ENCODE results near the gene CYTH2.

- TF ChIP-seq SMARCC2 (IDR thresholded peaks at IDR 0.05; ENCODE audit: low read depth) (no peak), JUND (IDR thresholded peaks at IDR 0.05; ENCODE audit: borderline replicate concordance, low read depth, low read length) (no peak), JUND (tag; IDR thresholded peaks at IDR 0.05; ENCODE audit: borderline replicate concordance, low read depth, low read length) (no peak), EP300 (IDR thresholded peaks at IDR 0.05; ENCODE audit: low read length) (no peak), CTCF (IDR thresholded peaks at IDR 0.05 in 2 of 3, conservative IDR thresholded peaks at IDR 0.05 in 1 of 3; ENCODE audit: insufficient read depth in 2 of 3, low read depth in 1 of 3, low read length in 3 of 3) (no peak), GABPB2 (CRISPR knock-in tag; conservative IDR thresholded peaks at IDR 0.05) (no peak), POLR2A (conservative IDR thresholded peaks at IDR 0.05) (no peak), YY1 (IDR thresholded peaks at IDR 0.05; ENCODE audit: borderline replicate concordance in 1 of 3, control insufficient read depth in 1 of 3, extremely low read depth in 1 of 3, insufficient read depth in 3 of 3, insufficient read length in 1 of 3, insufficient replicate concordance in 2 of 3, low read depth in 1 of 3, low read length in 2 of 3) (no peak), SREBF2 (CRISPR knock-in tag; IDR thresholded peaks at IDR 0.05) (no peak)
Observed at GRCh38 chr19:48448563-48448962, 20.6 kb upstream of the CYTH2 start.

Measured in K562 (cell line).